Renal cortex interstitium (tissue), 15 donors: Measurements from ENCODE around the gene MYF6. TPM values are rescaled to one million over a fixed set of nuclear protein-coding genes. Genes with fewer than 3 reads are reported as not detected.

Source experiments
- DNase-seq, 11 donors: peaks; one replicate each; pipeline ENCODE4 v3.0.0-alpha.2; 2013; ENCODE audit warnings: low read depth in 9 of 11, low spot score in 4 of 11; ENCODE audit errors: extremely low read depth in 1 of 11
- long read RNA-seq, 16 experiments: transcript quantifications; one replicate each; lab custom pipeline, GENCODE V29; 2026
- polyA plus RNA-seq, 3 donors: library from polyadenylated mRNA; unstranded; fragments of 120-200 nt; gene quantifications; one replicate each; pipeline ENCODE4 v1.2.1, GENCODE V29; 2013; ENCODE audit not compliant: insufficient read length in 3 of 3

MYF6 gene
- polyA plus RNA-seq: under 1 TPM; 0.12 to 0.20 (median 0.17) TPM
- long read RNA-seq, donor 1: 0 reads
- long read RNA-seq, donor 2: 0 reads
- long read RNA-seq, donor 3: 0 reads
- long read RNA-seq, donor 4: 0 reads
- long read RNA-seq, donor 5: 0 reads
- long read RNA-seq, donor 6: 0 reads
- long read RNA-seq, donor 7: 0 reads
- long read RNA-seq, donor 8: 0 reads
- long read RNA-seq, donor 9: 0 reads
- long read RNA-seq, donor 10, partial matches to known transcripts: 0 of 1 reads
- long read RNA-seq, donor 10, other reads (novel, unspliced or antisense): 0 of 1 reads
- long read RNA-seq, donor 11: 0 reads
- long read RNA-seq, donor 12: 0 reads
- long read RNA-seq, donor 13: 0 reads
- long read RNA-seq, donor 14: 0 reads
- long read RNA-seq, donor 15: 0 reads
- long read RNA-seq, donor 16: 0 reads

- DNase-seq: no peak
Observed at GRCh38 chr12:80707126-80707829, at the start of gene MYF6. MYF6 (plus strand) TSS chr12:80707634; CDS start chr12:80707720, 86 bp downstream.

GRCh38 chr12:80659512-80660063 is 47.8 kb upstream of the MYF6 start:
- no peak for DNase-seq

GRCh38 chr12:80662586-80662985 is 44.8 kb upstream of the MYF6 start:
- no peak for DNase-seq

- DNase-seq: no peak
Observed at GRCh38 chr12:80670214-80670613, 37.2 kb upstream of the MYF6 start.

- peak in 1 of 11 donors; percentile 1 for DNase-seq
Observed at GRCh38 chr12:80676042-80676636, 31.3 kb upstream of the MYF6 start.

GRCh38 chr12:80676856-80677255 is 30.6 kb upstream of the MYF6 start:
- DNase-seq: no peak

GRCh38 chr12:80677994-80678393 is 29.4 kb upstream of the MYF6 start:
- no peak for DNase-seq

- no peak for DNase-seq
Observed at GRCh38 chr12:80679346-80680131, 27.9 kb upstream of the MYF6 start.

GRCh38 chr12:80681287-80681686 is 26.1 kb upstream of the MYF6 start:
- DNase-seq: no peak

- DNase-seq: no peak
Observed at GRCh38 chr12:80681786-80682185, 25.6 kb upstream of the MYF6 start.

- no peak for DNase-seq
Observed at GRCh38 chr12:80684077-80684495, 23.3 kb upstream of the MYF6 start.

- no peak for DNase-seq
Observed at GRCh38 chr12:80690090-80690489, 17.3 kb upstream of the MYF6 start.

- DNase-seq: no peak
Observed at GRCh38 chr12:80690513-80690912, 16.9 kb upstream of the MYF6 start.

GRCh38 chr12:80692114-80692513 is 15.3 kb upstream of the MYF6 start:
- DNase-seq: no peak

GRCh38 chr12:80697270-80697887 is 10.1 kb upstream of the MYF6 start:
- DNase-seq: no peak

GRCh38 chr12:80698256-80698655 is 9.2 kb upstream of the MYF6 start:
- DNase-seq: no peak

GRCh38 chr12:80698847-80699542 is 8.4 kb upstream of the MYF6 start:
- no peak for DNase-seq

GRCh38 chr12:80700327-80700726 is 7.1 kb upstream of the MYF6 start:
- DNase-seq: no peak
